Endodermal cell (in vitro differentiated cells): ENCODE measurements around the gene PRRC2B. TPM values are rescaled to one million over a fixed set of nuclear protein-coding genes. Genes with fewer than 3 reads are reported as not detected.
A peak's percentile ranks its signal among the peaks of the same experiment; 100 is the strongest.
"Not testable (repeated sequence)": the region's sequence is repeated elsewhere in the genome, so short reads cannot be mapped to it uniquely, and the experiment has no call there.

Experiments
- DNase-seq: peaks from one replicate; pipeline ENCODE4 v3.0.0-alpha.2; 2017
- H3K27ac ChIP-seq: 2 replicates; pipeline ENCODE4 v1.5.1; 2013; ENCODE audit warnings: mild to moderate bottlenecking, low read depth, low read length, moderate library complexity
- H3K27me3 ChIP-seq: 2 replicates; pipeline ENCODE4 v1.6.1; 2013; ENCODE audit warnings: mild to moderate bottlenecking, low read length, moderate library complexity; ENCODE audit not compliant: insufficient read depth, control insufficient read depth, poor library complexity, severe bottlenecking
- H3K36me3 ChIP-seq: 2 replicates; pipeline ENCODE4 v1.7.0; 2013; ENCODE audit warnings: mild to moderate bottlenecking, low read length, moderate library complexity; ENCODE audit not compliant: control insufficient read depth, insufficient read depth
- H3K4me1 ChIP-seq: one replicate; pipeline ENCODE4 v1.7.0; 2013; ENCODE audit warnings: low read length; ENCODE audit not compliant: control insufficient read depth, insufficient read depth
- H3K4me3 ChIP-seq: 2 replicates; pipeline ENCODE4 v1.5.1; 2013; ENCODE audit warnings: mild to moderate bottlenecking, low read length, moderate library complexity
- H3K9ac ChIP-seq: 2 replicates; pipeline ENCODE4 v1.6.1; 2013; ENCODE audit warnings: mild to moderate bottlenecking, low read length, moderate library complexity; ENCODE audit not compliant: poor library complexity, severe bottlenecking; ENCODE audit errors: extremely low read depth
- H3K9me3 ChIP-seq: 2 replicates; pipeline ENCODE4 v1.6.1; 2013; ENCODE audit warnings: mild to moderate bottlenecking, low read length, moderate library complexity; ENCODE audit not compliant: control insufficient read depth
- H3K27ac Mint-ChIP-seq: 2 replicates; pipeline ENCODE4 v1.8.0; 2020; ENCODE audit warnings: mixed read lengths
- H3K27me3 Mint-ChIP-seq: 2 replicates; pipeline ENCODE4 v1.8.0; 2021; ENCODE audit warnings: mild to moderate bottlenecking, mixed read lengths; ENCODE audit not compliant: insufficient read depth
- H3K36me3 Mint-ChIP-seq: 2 replicates; pipeline ENCODE4 v1.8.0; 2020; ENCODE audit warnings: low read depth, mixed read lengths
- H3K4me1 Mint-ChIP-seq: 2 replicates; pipeline ENCODE4 v1.8.0; 2020; ENCODE audit warnings: mixed read lengths
- H3K4me3 Mint-ChIP-seq: 2 replicates; pipeline ENCODE4 v1.8.0; 2020; ENCODE audit warnings: mild to moderate bottlenecking, moderate library complexity, mixed read lengths
- H3K9me3 Mint-ChIP-seq: 2 replicates; pipeline ENCODE4 v1.8.0; 2020; ENCODE audit warnings: mild to moderate bottlenecking, mixed read lengths
- CTCF ChIP-seq: fragments of 200-600 bp; sonication (generic); conservative IDR thresholded peaks from 2 replicates; pipeline ENCODE4 v1.5.0; 2021; ENCODE audit warnings: antibody characterized with exemption, mild to moderate bottlenecking
- WGBS, 2 experiments: methylation state at CpG; one replicate each; pipeline versions ENCODE4 v1.1.5 to v1.1.7; 2013; ENCODE audit warnings: missing lambda C conversion rate in 2 of 2, mixed read lengths in 1 of 2; ENCODE audit not compliant: insufficient coverage in 1 of 2, insufficient read length in 1 of 2; 5-methylcytosine and 5-hydroxymethylcytosine counted together
- total RNA-seq, 2 donors: library from RNA; stranded (reverse); fragmentation: NEBNext Ultra II Directional in 1 of 2; extraction: Animal tissue kit (Norgen Biotek cat#: 25700) in 1 of 2; gene quantifications; 2 replicates in 1 of 2; 3 replicates in 1 of 2; pipeline ENCODE4 v1.2.1, GENCODE V29; 2021

Gene PRRC2B
- total RNA-seq, 2 donors from 2014 or later, result 309 to 334 TPM

- peak within 1 kb of the TSS; percentile 53 for H3K4me3 ChIP-seq
- Mint-ChIP-seq H3K36me3 (peaks cover 44% of the 10 kb centered on the region), H3K4me1 (peaks cover 29% of the 10 kb centered on the region), H3K4me3 (peak within 1 kb of the TSS; percentile 74), H3K27ac (peak within 1 kb of the TSS; percentile 81), H3K9me3 (peaks cover 69% of the 10 kb centered on the region), H3K27me3 (peaks cover 21% of the 10 kb centered on the region)
- no peak for DNase-seq
- no peak for TF ChIP-seq CTCF
- 65 to 90% methylated on average over 10 to 49 of the region's 50 CpGs for WGBS, 2 experiments
- peaks cover 36% of the 10 kb centered on the region for H3K9me3 ChIP-seq
- no peaks in the 10 kb centered on the region for H3K36me3 ChIP-seq
- H3K27me3 ChIP-seq, result no peaks in the 10 kb centered on the region
- peak within 1 kb of the TSS; percentile 20 for H3K9ac ChIP-seq
- H3K27ac ChIP-seq, result no peak within 1 kb of the TSS
- no peaks in the 10 kb centered on the region for H3K4me1 ChIP-seq
Measured at GRCh38 chr9:131545003-131545785, 151.3 kb downstream of the PRRC2B start, which contains the start of gene PRRT1B. TSS of gene PRRT1B (plus strand) at chr9:131545523. CDS start at chr9:131545616, 93 bp downstream.

GRCh38 chr9:131545786-131546335 lies 152.0 kb downstream of the PRRC2B start:
- H3K36me3 Mint-ChIP-seq, result peaks cover 49% of the 10 kb centered on the region
- 46 to 62% methylated on average over 7 to 30 of the region's 30 CpGs for WGBS, 2 experiments
- H3K27me3 Mint-ChIP-seq, result peaks cover 21% of the 10 kb centered on the region
- DNase-seq, result no peak
- Histone ChIP-seq H3K9ac (peak overlapping the region; percentile 20), H3K27ac (no peak overlapping the region), H3K36me3 (no peaks in the 10 kb centered on the region), H3K4me1 (no peaks in the 10 kb centered on the region), H3K27me3 (no peaks in the 10 kb centered on the region), H3K4me3 (no peak overlapping the region), H3K9me3 (peaks cover 36% of the 10 kb centered on the region)
- peak overlapping the region; percentile 74 for H3K4me3 Mint-ChIP-seq
- no peak for TF ChIP-seq CTCF
- H3K9me3 Mint-ChIP-seq, result peaks cover 69% of the 10 kb centered on the region
- H3K27ac Mint-ChIP-seq, result peak overlapping the region; percentile 70
- H3K4me1 Mint-ChIP-seq, result peaks cover 34% of the 10 kb centered on the region

GRCh38 chr9:131546336-131547084 lies 152.6 kb downstream of the PRRC2B start:
- Mint-ChIP-seq H3K9me3 (peaks cover 72% of the 10 kb centered on the region), H3K4me1 (peaks cover 35% of the 10 kb centered on the region), H3K4me3 (peak overlapping the region; percentile 74), H3K27ac (peak overlapping the region; percentile 94), H3K27me3 (peaks cover 21% of the 10 kb centered on the region), H3K36me3 (peaks cover 54% of the 10 kb centered on the region)
- Histone ChIP-seq H3K27me3 (no peaks in the 10 kb centered on the region), H3K9ac (peak overlapping the region; percentile 20), H3K4me3 (peak overlapping the region; percentile 40), H3K36me3 (no peaks in the 10 kb centered on the region), H3K4me1 (no peaks in the 10 kb centered on the region), H3K9me3 (peaks cover 36% of the 10 kb centered on the region), H3K27ac (no peak overlapping the region)
- peak; percentile 65 for DNase-seq
- WGBS, 2 experiments, result 32 to 72% methylated on average over 12 to 49 of the region's 49 CpGs
- peak; percentile 49 for TF ChIP-seq CTCF

- H3K9ac ChIP-seq, H3K27ac ChIP-seq, H3K27me3 ChIP-seq, H3K36me3 ChIP-seq, H3K4me1 ChIP-seq, DNase-seq, H3K4me3 ChIP-seq: not testable (repeated sequence)
- 91 to 100% methylated on average over 7 to 10 of the region's 10 CpGs for WGBS, 2 experiments
- Mint-ChIP-seq H3K9me3 (peaks cover 69% of the 10 kb centered on the region), H3K36me3 (peaks cover 70% of the 10 kb centered on the region), H3K27ac (peak overlapping the region; percentile 50), H3K4me3 (peak overlapping the region; percentile 19), H3K4me1 (peaks cover 38% of the 10 kb centered on the region), H3K27me3 (peaks cover 32% of the 10 kb centered on the region)
- H3K9me3 ChIP-seq, result peaks cover 21% of the 10 kb centered on the region
Measured at GRCh38 chr9:131549186-131549585, 155.3 kb downstream of the PRRC2B start.
